ENCODE data around the gene PTRH1.

PTRH1 gene

DNA sequence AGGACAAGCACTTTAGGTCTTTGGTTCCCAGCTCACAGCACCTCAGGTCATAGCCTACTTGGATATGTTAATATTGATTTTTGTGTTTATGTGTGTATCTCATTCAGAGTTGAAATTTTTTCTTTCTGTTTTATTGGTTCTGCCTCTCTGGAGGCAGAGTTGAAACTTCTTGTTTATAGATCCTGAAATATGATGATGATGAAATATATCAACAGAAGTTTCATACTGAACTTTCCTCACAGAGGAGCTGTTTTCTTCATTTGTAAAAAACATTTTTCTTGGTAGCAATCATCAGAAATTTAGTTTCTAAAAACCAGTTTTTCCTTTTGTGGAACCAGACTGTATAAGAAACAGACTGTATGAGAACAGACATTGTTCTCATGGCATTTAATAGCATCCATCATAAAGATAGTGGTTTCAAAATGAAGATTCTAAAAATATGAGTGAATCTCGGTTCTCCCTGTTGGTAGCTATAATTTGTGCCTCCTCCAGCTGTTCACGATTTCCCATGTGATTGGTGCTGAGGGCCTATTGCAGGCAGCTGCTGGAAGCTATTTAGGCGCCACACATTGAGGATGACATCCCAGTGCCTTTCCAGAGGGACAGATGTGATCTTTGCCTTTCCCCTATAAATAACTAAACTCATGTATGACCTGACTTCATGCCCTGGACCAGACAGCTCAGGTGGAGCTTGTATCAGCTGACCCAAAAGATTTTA, 48.2 kb downstream of the PTRH1 start:
- no peak overlapping the region for H3K4me3 ChIP-seq (ENCODE audit: low read depth, low read length)
- TF ChIP-seq, protein P1, sequence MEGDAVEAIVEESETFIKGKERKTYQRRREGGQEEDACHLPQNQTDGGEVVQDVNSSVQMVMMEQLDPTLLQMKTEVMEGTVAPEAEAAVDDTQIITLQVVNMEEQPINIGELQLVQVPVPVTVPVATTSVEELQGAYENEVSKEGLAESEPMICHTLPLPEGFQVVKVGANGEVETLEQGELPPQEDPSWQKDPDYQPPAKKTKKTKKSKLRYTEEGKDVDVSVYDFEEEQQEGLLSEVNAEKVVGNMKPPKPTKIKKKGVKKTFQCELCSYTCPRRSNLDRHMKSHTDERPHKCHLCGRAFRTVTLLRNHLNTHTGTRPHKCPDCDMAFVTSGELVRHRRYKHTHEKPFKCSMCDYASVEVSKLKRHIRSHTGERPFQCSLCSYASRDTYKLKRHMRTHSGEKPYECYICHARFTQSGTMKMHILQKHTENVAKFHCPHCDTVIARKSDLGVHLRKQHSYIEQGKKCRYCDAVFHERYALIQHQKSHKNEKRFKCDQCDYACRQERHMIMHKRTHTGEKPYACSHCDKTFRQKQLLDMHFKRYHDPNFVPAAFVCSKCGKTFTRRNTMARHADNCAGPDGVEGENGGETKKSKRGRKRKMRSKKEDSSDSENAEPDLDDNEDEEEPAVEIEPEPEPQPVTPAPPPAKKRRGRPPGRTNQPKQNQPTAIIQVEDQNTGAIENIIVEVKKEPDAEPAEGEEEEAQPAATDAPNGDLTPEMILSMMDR (IDR thresholded peaks at IDR 0.05; ENCODE audit: low read depth, low read length), result no peak

DNA sequence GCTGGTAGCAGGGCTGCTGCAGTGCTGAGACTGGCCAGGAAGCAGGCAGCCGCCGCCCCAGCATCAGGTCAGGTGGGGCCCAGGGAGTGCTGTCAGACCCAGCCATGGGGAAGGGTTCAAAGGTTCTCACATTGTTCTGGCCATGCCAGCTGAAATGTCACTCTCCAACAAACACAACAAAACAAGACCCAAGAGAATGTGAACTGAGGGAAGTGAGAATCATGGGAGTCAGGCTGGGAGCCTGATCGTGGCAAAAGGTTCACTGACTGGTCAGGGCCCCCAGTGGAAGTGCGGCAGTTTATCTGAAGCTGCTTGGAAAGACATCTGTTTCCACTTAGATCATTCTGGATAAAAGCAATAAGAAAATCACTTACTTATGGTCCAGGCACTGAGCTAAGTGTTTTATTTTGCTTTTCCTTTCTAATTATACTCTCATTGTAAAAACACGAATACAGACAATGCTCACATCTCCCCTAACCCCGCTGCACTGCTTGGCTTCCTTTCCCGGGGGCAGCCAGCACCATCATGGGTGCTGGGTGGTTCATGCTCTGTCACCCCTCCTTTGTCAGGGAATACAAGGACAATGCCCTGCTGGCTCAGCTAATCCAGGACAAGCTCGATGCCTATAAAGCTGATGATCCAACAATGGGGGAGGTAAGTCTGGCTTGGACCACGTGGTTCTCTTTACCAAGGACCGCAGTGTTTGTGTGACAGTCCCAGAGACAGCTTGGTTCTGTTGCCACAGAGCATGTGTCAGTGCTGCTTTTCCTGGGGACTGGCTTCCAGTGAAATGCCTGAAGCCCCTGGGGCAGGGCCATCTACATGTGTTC, 50.6 kb downstream of the PTRH1 start:
- TF ChIP-seq, protein P1 (IDR thresholded peaks at IDR 0.05; ENCODE audit: low read depth, low read length), result no peak
- H3K4me3 ChIP-seq (ENCODE audit: low read depth, low read length), result no peak overlapping the region

DNA sequence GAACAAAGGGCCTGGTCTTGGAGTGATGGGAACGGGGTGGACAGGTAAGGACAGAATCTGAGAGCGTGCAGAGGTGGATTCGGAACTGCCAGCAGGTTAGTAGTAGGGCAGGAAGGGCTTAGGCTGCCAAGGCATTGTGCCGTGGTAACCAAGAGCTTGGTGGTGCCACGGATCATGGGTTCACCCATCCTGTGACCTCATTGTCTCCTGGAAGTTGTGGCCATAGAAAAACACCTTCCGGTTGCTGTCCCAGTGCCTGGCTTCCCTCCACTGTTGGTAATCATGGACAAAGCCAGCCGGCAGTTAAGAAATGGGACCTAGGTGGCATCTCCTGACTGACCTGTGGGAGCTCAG, 51.2 kb downstream of the PTRH1 start:
- TF ChIP-seq, protein P1 (IDR thresholded peaks at IDR 0.05; ENCODE audit: low read depth, low read length), result no peak
- H3K4me3 ChIP-seq (ENCODE audit: low read depth, low read length), result no peak overlapping the region
